Breast epithelium (tissue), 4 donors: ENCODE data around the gene FABP3. TPM values are rescaled to one million over a fixed set of nuclear protein-coding genes. Genes with fewer than 3 reads are reported as not detected.
A peak's percentile ranks its signal among the peaks of the same experiment; 100 is the strongest.

Source experiments
- DNase-seq, 2 donors: peaks; one replicate each; pipeline ENCODE4 v3.0.0-alpha.2; 2019; ENCODE audit warnings: low spot score in 2 of 2
- H3K27ac ChIP-seq, 2 donors: fragments of 200-600 bp; sonication (generic) in 1 of 2; one replicate each; pipeline ENCODE4 v1.5.1; 2016 to 2019; ENCODE audit warnings: mild to moderate bottlenecking in 1 of 2
- H3K27me3 ChIP-seq, 2 donors: fragments of 200-600 bp; sonication (generic) in 1 of 2; one replicate each; pipeline versions ENCODE4 v1.5.1 to v1.6.0; 2017 to 2019; ENCODE audit warnings: control low read depth in 1 of 2, mild to moderate bottlenecking in 1 of 2
- H3K36me3 ChIP-seq: fragments of 200-600 bp; one replicate; pipeline ENCODE4 v1.5.1; 2019
- H3K4me1 ChIP-seq, 2 donors: fragments of 200-600 bp; sonication (generic); one replicate each; pipeline ENCODE4 v1.5.1; 2016 to 2019; ENCODE audit warnings: control low read depth in 1 of 2
- H3K4me3 ChIP-seq, 3 donors: fragments of 200-600 bp; sonication (generic); 1 replicate in 2 of 3; 2 replicates in 1 of 3; pipeline ENCODE4 v1.5.1; 2016 to 2019; ENCODE audit warnings: mild to moderate bottlenecking in 3 of 3, moderate library complexity in 2 of 3
- H3K9me3 ChIP-seq, 2 donors: fragments of 200-600 bp; sonication (generic) in 1 of 2; one replicate each; pipeline ENCODE4 v1.5.1; 2016 to 2019; ENCODE audit warnings: control low read depth in 1 of 2
- CTCF ChIP-seq, 3 donors: fragments of 450-650 bp; IDR thresholded peaks; one replicate each; pipeline ENCODE4 v1.5.1; 2016 to 2017; ENCODE audit warnings: antibody characterized with exemption in 3 of 3, mild to moderate bottlenecking in 3 of 3, moderate library complexity in 3 of 3
- POLR2A ChIP-seq: fragments of 450-650 bp; IDR thresholded peaks from one replicate; pipeline ENCODE4 v1.6.1; 2016; ENCODE audit warnings: antibody characterized with exemption, mild to moderate bottlenecking, moderate library complexity
- POLR2AphosphoS5 ChIP-seq, 3 donors: sonication (generic); formaldehyde crosslinking; IDR thresholded peaks; one replicate each; pipeline ENCODE4 v1.6.1; 2017; ENCODE audit warnings: antibody characterized with exemption in 3 of 3
- intact Hi-C: fragments of 100-400 bp; cut with DNase I; formaldehyde crosslinking; loops from one replicate; pipeline ENCODE4 v1.15.1; 2023; ENCODE audit warnings: low total_unique reads
- total RNA-seq, 3 donors: library from RNA; depleted of rRNA; stranded (reverse); fragments of >200 nt; gene quantifications; one replicate each; pipeline ENCODE4 v1.1.0, GENCODE V29; 2016

FABP3 gene
- total RNA-seq, 3 donors from 2014 or later, result 7.9 to 15.5 (median 15.0) TPM

GRCh38 chr1:31335007-31335406 is 37.9 kb downstream of the FABP3 start:
- DNase-seq, result no peak
- no peaks in the 10 kb centered on the region for H3K27me3 ChIP-seq
- H3K36me3 ChIP-seq, result no peaks in the 10 kb centered on the region
- peak; percentile 18 to 49 (median 44) for TF ChIP-seq CTCF (IDR thresholded peaks at IDR 0.05)
- no peak for TF ChIP-seq POLR2AphosphoS5 (IDR thresholded peaks at IDR 0.05)
- intact Hi-C loops, result no loop called here
- no peaks in the 10 kb centered on the region for H3K9me3 ChIP-seq
- H3K27ac ChIP-seq, result no peak overlapping the region
- no peaks in the 10 kb centered on the region for H3K4me1 ChIP-seq
- no peak overlapping the region for H3K4me3 ChIP-seq

- Histone ChIP-seq H3K9me3 (no peaks in the 10 kb centered on the region), H3K27ac (no peak overlapping the region), H3K4me3 (no peak overlapping the region), H3K36me3 (no peaks in the 10 kb centered on the region), H3K27me3 (no peaks in the 10 kb centered on the region), H3K4me1 (no peaks in the 10 kb centered on the region)
- TF ChIP-seq CTCF (IDR thresholded peaks at IDR 0.05), result no peak
- no peak for TF ChIP-seq POLR2A
- no peak for TF ChIP-seq POLR2AphosphoS5 (IDR thresholded peaks at IDR 0.05)
- no peak for DNase-seq
- intact Hi-C loops, result no loop called here
Measured at GRCh38 chr1:31327381-31327780, 45.5 kb downstream of the FABP3 start.

GRCh38 chr1:31326461-31326860 is 46.4 kb downstream of the FABP3 start:
- H3K27me3 ChIP-seq, result no peaks in the 10 kb centered on the region
- no peak for TF ChIP-seq POLR2AphosphoS5 (IDR thresholded peaks at IDR 0.05)
- no peak for TF ChIP-seq CTCF (IDR thresholded peaks at IDR 0.05)
- TF ChIP-seq POLR2A, result no peak
- H3K4me3 ChIP-seq, result no peak overlapping the region
- intact Hi-C loops, result no loop called here
- no peaks in the 10 kb centered on the region for H3K36me3 ChIP-seq
- H3K27ac ChIP-seq, result no peak overlapping the region
- no peaks in the 10 kb centered on the region for H3K9me3 ChIP-seq
- no peaks in the 10 kb centered on the region for H3K4me1 ChIP-seq
- DNase-seq, result no peak

GRCh38 chr1:31324992-31325391 is 47.9 kb downstream of the FABP3 start:
- Histone ChIP-seq H3K4me3 (no peak overlapping the region), H3K4me1 (no peaks in the 10 kb centered on the region), H3K9me3 (no peaks in the 10 kb centered on the region), H3K27me3 (no peaks in the 10 kb centered on the region), H3K36me3 (no peaks in the 10 kb centered on the region), H3K27ac (no peak overlapping the region)
- intact Hi-C loops, result no loop called here
- DNase-seq, result no peak
- TF ChIP-seq POLR2A, result no peak
- no peak for TF ChIP-seq CTCF (IDR thresholded peaks at IDR 0.05)
- no peak for TF ChIP-seq POLR2AphosphoS5 (IDR thresholded peaks at IDR 0.05)

GRCh38 chr1:31324093-31324492 is 48.8 kb downstream of the FABP3 start:
- DNase-seq, result no peak
- no peaks in the 10 kb centered on the region for H3K9me3 ChIP-seq
- no peaks in the 10 kb centered on the region for H3K4me1 ChIP-seq
- H3K36me3 ChIP-seq, result no peaks in the 10 kb centered on the region
- no peak overlapping the region for H3K4me3 ChIP-seq
- intact Hi-C loops, result no loop called here
- no peak overlapping the region for H3K27ac ChIP-seq
- no peak for TF ChIP-seq POLR2AphosphoS5 (IDR thresholded peaks at IDR 0.05)
- TF ChIP-seq POLR2A, result no peak
- no peak for TF ChIP-seq CTCF (IDR thresholded peaks at IDR 0.05)
- H3K27me3 ChIP-seq, result no peaks in the 10 kb centered on the region
